Measurements from ENCODE around the gene LMBRD2. TPM values are rescaled to one million over a fixed set of nuclear protein-coding genes. Genes with fewer than 3 reads are reported as not detected.

Gene LMBRD2
- total and polyA plus RNA-seq, 2 experiments from 2014 or later, result 4.4 to 6.2 TPM

DNA sequence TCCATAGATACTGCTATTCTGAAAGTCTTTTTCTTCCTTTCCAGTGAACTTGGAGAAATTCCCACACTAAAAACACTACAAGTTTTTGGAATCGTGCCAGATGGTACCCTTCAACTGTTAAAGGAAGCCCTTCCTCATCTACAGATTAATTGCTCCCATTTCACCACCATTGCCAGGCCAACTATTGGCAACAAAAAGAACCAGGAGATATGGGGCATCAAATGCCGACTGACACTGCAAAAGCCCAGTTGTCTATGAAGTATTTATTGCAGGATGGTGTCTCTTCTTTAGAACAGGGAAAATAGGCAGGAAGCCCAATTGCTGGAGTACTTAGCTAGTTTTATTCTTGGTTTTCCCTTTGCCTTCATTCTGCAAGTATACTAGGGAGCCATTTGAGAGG, 30.1 kb upstream of the LMBRD2 start:
- no peak overlapping the region for H3K27ac ChIP-seq (ENCODE audit: low read depth)
- no peak overlapping the region for H3K4me2 ChIP-seq
- no peaks in the 10 kb centered on the region for H3F3A ChIP-seq (replicated peaks; ENCODE audit: low read depth)
- H3K36me3 ChIP-seq (ENCODE audit: insufficient read depth), result peaks cover 37% of the 10 kb centered on the region
- H3K79me2 ChIP-seq (replicated peaks; ENCODE audit: insufficient read depth), result no peaks in the 10 kb centered on the region
- peaks cover 6% of the 10 kb centered on the region; the same call in 2 of the 3 replicates for H3K9me3 Mint-ChIP-seq
- H3K4me3 ChIP-seq, result no peak overlapping the region
- no peak for TF ChIP-seq NANOG (IDR thresholded peaks at IDR 0.05; ENCODE audit: borderline replicate concordance)
- TF ChIP-seq, protein P1, sequence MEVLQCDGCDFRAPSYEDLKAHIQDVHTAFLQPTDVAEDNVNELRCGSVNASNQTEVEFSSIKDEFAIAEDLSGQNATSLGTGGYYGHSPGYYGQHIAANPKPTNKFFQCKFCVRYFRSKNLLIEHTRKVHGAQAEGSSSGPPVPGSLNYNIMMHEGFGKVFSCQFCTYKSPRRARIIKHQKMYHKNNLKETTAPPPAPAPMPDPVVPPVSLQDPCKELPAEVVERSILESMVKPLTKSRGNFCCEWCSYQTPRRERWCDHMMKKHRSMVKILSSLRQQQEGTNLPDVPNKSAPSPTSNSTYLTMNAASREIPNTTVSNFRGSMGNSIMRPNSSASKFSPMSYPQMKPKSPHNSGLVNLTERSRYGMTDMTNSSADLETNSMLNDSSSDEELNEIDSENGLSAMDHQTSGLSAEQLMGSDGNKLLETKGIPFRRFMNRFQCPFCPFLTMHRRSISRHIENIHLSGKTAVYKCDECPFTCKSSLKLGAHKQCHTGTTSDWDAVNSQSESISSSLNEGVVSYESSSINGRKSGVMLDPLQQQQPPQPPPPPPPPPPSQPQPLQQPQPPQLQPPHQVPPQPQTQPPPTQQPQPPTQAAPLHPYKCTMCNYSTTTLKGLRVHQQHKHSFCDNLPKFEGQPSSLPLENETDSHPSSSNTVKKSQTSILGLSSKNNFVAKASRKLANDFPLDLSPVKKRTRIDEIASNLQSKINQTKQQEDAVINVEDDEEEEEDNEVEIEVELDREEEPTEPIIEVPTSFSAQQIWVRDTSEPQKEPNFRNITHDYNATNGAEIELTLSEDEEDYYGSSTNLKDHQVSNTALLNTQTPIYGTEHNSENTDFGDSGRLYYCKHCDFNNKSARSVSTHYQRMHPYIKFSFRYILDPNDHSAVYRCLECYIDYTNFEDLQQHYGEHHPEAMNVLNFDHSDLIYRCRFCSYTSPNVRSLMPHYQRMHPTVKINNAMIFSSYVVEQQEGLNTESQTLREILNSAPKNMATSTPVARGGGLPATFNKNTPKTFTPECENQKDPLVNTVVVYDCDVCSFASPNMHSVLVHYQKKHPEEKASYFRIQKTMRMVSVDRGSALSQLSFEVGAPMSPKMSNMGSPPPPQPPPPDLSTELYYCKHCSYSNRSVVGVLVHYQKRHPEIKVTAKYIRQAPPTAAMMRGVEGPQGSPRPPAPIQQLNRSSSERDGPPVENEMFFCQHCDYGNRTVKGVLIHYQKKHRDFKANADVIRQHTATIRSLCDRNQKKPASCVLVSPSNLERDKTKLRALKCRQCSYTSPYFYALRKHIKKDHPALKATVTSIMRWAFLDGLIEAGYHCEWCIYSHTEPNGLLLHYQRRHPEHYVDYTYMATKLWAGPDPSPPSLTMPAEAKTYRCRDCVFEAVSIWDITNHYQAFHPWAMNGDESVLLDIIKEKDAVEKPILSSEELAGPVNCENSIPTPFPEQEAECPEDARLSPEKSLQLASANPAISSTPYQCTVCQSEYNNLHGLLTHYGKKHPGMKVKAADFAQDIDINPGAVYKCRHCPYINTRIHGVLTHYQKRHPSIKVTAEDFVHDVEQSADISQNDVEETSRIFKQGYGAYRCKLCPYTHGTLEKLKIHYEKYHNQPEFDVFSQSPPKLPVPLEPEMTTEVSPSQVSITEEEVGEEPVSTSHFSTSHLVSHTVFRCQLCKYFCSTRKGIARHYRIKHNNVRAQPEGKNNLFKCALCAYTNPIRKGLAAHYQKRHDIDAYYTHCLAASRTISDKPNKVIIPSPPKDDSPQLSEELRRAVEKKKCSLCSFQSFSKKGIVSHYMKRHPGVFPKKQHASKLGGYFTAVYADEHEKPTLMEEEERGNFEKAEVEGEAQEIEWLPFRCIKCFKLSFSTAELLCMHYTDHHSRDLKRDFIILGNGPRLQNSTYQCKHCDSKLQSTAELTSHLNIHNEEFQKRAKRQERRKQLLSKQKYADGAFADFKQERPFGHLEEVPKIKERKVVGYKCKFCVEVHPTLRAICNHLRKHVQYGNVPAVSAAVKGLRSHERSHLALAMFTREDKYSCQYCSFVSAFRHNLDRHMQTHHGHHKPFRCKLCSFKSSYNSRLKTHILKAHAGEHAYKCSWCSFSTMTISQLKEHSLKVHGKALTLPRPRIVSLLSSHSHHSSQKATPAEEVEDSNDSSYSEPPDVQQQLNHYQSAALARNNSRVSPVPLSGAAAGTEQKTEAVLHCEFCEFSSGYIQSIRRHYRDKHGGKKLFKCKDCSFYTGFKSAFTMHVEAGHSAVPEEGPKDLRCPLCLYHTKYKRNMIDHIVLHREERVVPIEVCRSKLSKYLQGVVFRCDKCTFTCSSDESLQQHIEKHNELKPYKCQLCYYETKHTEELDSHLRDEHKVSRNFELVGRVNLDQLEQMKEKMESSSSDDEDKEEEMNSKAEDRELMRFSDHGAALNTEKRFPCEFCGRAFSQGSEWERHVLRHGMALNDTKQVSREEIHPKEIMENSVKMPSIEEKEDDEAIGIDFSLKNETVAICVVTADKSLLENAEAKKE (CRISPR knock-in tag; IDR thresholded peaks at IDR 0.05), result no peak
- no peak for TF ChIP-seq POLR2AphosphoS5 (IDR thresholded peaks at IDR 0.05; ENCODE audit: low read depth)
- TF ChIP-seq, protein P2, sequence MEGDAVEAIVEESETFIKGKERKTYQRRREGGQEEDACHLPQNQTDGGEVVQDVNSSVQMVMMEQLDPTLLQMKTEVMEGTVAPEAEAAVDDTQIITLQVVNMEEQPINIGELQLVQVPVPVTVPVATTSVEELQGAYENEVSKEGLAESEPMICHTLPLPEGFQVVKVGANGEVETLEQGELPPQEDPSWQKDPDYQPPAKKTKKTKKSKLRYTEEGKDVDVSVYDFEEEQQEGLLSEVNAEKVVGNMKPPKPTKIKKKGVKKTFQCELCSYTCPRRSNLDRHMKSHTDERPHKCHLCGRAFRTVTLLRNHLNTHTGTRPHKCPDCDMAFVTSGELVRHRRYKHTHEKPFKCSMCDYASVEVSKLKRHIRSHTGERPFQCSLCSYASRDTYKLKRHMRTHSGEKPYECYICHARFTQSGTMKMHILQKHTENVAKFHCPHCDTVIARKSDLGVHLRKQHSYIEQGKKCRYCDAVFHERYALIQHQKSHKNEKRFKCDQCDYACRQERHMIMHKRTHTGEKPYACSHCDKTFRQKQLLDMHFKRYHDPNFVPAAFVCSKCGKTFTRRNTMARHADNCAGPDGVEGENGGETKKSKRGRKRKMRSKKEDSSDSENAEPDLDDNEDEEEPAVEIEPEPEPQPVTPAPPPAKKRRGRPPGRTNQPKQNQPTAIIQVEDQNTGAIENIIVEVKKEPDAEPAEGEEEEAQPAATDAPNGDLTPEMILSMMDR (conservative IDR thresholded peaks at IDR 0.05; ENCODE audit: low read depth in 2 of 2), result no peak
- TF ChIP-seq, protein P3, sequence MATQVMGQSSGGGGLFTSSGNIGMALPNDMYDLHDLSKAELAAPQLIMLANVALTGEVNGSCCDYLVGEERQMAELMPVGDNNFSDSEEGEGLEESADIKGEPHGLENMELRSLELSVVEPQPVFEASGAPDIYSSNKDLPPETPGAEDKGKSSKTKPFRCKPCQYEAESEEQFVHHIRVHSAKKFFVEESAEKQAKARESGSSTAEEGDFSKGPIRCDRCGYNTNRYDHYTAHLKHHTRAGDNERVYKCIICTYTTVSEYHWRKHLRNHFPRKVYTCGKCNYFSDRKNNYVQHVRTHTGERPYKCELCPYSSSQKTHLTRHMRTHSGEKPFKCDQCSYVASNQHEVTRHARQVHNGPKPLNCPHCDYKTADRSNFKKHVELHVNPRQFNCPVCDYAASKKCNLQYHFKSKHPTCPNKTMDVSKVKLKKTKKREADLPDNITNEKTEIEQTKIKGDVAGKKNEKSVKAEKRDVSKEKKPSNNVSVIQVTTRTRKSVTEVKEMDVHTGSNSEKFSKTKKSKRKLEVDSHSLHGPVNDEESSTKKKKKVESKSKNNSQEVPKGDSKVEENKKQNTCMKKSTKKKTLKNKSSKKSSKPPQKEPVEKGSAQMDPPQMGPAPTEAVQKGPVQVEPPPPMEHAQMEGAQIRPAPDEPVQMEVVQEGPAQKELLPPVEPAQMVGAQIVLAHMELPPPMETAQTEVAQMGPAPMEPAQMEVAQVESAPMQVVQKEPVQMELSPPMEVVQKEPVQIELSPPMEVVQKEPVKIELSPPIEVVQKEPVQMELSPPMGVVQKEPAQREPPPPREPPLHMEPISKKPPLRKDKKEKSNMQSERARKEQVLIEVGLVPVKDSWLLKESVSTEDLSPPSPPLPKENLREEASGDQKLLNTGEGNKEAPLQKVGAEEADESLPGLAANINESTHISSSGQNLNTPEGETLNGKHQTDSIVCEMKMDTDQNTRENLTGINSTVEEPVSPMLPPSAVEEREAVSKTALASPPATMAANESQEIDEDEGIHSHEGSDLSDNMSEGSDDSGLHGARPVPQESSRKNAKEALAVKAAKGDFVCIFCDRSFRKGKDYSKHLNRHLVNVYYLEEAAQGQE (IDR thresholded peaks at IDR 0.05; ENCODE audit: unreplicated experiment), result no peak
- no peak for TF ChIP-seq JUNB (IDR thresholded peaks at IDR 0.05; ENCODE audit: unreplicated experiment)
- no peak for TF ChIP-seq EZH2 (IDR thresholded peaks at IDR 0.05; ENCODE audit: low read depth, unreplicated experiment)
- TF ChIP-seq EZH2phosphoT487 (IDR thresholded peaks at IDR 0.05; ENCODE audit: unreplicated experiment), result no peak
- TF ChIP-seq CREB1 (CRISPR knock-in tag; IDR thresholded peaks at IDR 0.05; ENCODE audit: low read depth), result no peak
- no peak for TF ChIP-seq STAT1 (IDR thresholded peaks at IDR 0.05; ENCODE audit: unreplicated experiment)
- TF ChIP-seq, protein P4, sequence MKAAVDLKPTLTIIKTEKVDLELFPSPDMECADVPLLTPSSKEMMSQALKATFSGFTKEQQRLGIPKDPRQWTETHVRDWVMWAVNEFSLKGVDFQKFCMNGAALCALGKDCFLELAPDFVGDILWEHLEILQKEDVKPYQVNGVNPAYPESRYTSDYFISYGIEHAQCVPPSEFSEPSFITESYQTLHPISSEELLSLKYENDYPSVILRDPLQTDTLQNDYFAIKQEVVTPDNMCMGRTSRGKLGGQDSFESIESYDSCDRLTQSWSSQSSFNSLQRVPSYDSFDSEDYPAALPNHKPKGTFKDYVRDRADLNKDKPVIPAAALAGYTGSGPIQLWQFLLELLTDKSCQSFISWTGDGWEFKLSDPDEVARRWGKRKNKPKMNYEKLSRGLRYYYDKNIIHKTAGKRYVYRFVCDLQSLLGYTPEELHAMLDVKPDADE (IDR thresholded peaks at IDR 0.05), result no peak
- no peak for TF ChIP-seq ZNF114 (CRISPR knock-in tag; IDR thresholded peaks at IDR 0.05)
- TF ChIP-seq ZNF331 (CRISPR knock-in tag; IDR thresholded peaks at IDR 0.05; ENCODE audit: low read depth), result no peak
- peaks cover 93% of the 10 kb centered on the region for H3K36me3 Mint-ChIP-seq (ENCODE audit: low read depth)
- ATAC-seq (no peak), DNase-seq (ENCODE audit: low spot score) (no peak)
- no peaks in the 10 kb centered on the region for H4K20me1 ChIP-seq (replicated peaks; ENCODE audit: insufficient read depth)
- no peak overlapping the region for H3K4me3 Mint-ChIP-seq
- H3K4me1 ChIP-seq (ENCODE audit: insufficient read depth), result no peaks in the 10 kb centered on the region
- no peak overlapping the region for H2AFZ ChIP-seq
- no peak overlapping the region for H3K27ac Mint-ChIP-seq
- H3K4me1 Mint-ChIP-seq, result no peaks in the 10 kb centered on the region
- H3K27me3 Mint-ChIP-seq (ENCODE audit: insufficient read depth, low read depth, poor library complexity), result no peaks in the 10 kb centered on the region
- no peaks in the 10 kb centered on the region for H3K9me2 ChIP-seq (ENCODE audit: insufficient read depth)
- no peaks in the 10 kb centered on the region for H3K27me3 ChIP-seq (ENCODE audit: insufficient read depth)
